Lung (tissue), 12 donors: Measurements from ENCODE around the gene PLCB3. TPM values are rescaled to one million over a fixed set of nuclear protein-coding genes. Genes with fewer than 3 reads are reported as not detected.
A peak's percentile ranks its signal among the peaks of the same experiment; 100 is the strongest.

Experiments
- ATAC-seq: fragments of 200-7000 bp; cut with Tn5 transposase; one replicate; pipeline ENCODE4 v1.9.1; 2020; ENCODE audit warnings: moderate number of reproducible peaks; ENCODE audit not compliant: insufficient read depth, low FRiP score
- DNase-seq, 3 donors: peaks; one replicate each; pipeline ENCODE4 v3.0.0-alpha.2; 2013 to 2017
- H3K27ac ChIP-seq, 2 donors: one replicate each; pipeline ENCODE4 v1.5.1; 2013; ENCODE audit warnings: mild to moderate bottlenecking in 2 of 2, moderate library complexity in 2 of 2, control low read depth in 1 of 2, inconsistent platforms in 1 of 2, low read depth in 1 of 2, low read length in 1 of 2
- H3K27me3 ChIP-seq, 3 donors: one replicate each; pipeline ENCODE4 v1.5.1; 2013; ENCODE audit warnings: low read length in 2 of 3; ENCODE audit not compliant: control insufficient read depth in 3 of 3, insufficient read depth in 3 of 3
- H3K36me3 ChIP-seq, 4 donors: one replicate each; pipeline ENCODE4 v1.5.1; 2013; ENCODE audit warnings: low read length in 4 of 4, mild to moderate bottlenecking in 1 of 4, moderate library complexity in 1 of 4; ENCODE audit not compliant: control insufficient read depth in 4 of 4, insufficient read depth in 4 of 4
- H3K4me1 ChIP-seq, 5 donors: one replicate each; pipeline ENCODE4 v1.5.1; 2013; ENCODE audit warnings: low read length in 5 of 5, mild to moderate bottlenecking in 2 of 5, moderate library complexity in 1 of 5; ENCODE audit not compliant: control insufficient read depth in 5 of 5, insufficient read depth in 5 of 5
- H3K4me3 ChIP-seq: one replicate; pipeline ENCODE4 v1.5.1; 2013; ENCODE audit warnings: mild to moderate bottlenecking, control low read depth, moderate library complexity
- H3K9ac ChIP-seq, 2 donors: one replicate each; pipeline ENCODE4 v1.5.1; 2013; ENCODE audit warnings: low read length in 2 of 2, control low read depth in 1 of 2; ENCODE audit not compliant: insufficient read depth in 1 of 2
- H3K9me3 ChIP-seq, 4 donors: one replicate each; pipeline ENCODE4 v1.5.1; 2013; ENCODE audit warnings: low read length in 3 of 4, mild to moderate bottlenecking in 1 of 4, moderate library complexity in 1 of 4; ENCODE audit not compliant: control insufficient read depth in 4 of 4, insufficient read depth in 3 of 4
- CTCF ChIP-seq: IDR thresholded peaks from 2 replicates; pipeline ENCODE4 v1.5.1; 2012; ENCODE audit warnings: mild to moderate bottlenecking; ENCODE audit errors: control extremely low read depth, extremely low read depth
- WGBS, 2 donors: extraction: QIAGEN DNeasy Blood & Tissue Kit; methylation state at CpG; one replicate each; pipeline ENCODE4 v1.1.7; 2013; 5-methylcytosine and 5-hydroxymethylcytosine counted together
- polyA plus RNA-seq, 2 donors: library from polyadenylated mRNA; stranded (reverse); fragments of 200-250 nt; gene quantifications; one replicate each; pipeline ENCODE4 v1.2.1, GENCODE V29; 2013
- total RNA-seq, 2 donors: library from RNA; depleted of rRNA in 1 of 2; stranded (reverse); fragments of >200 nt in 1 of 2; gene quantifications; one replicate each; pipeline ENCODE4 v1.2.1, GENCODE V29; 2014 to 2021
- donor health status: control.
- donor health status: control.
- donor health status: Bipolar disorder and iron deficiency.
- donor health status: healthy.
- donor health status: DM: yes; HTN: yes; CAD: no.

PLCB3 gene
- total and polyA plus RNA-seq, 4 donors, result 15.0 to 32.0 (median 17.6) TPM

GRCh38 chr11:64227405-64227956 lies 23.8 kb upstream of the PLCB3 start:
- Histone ChIP-seq H3K9ac (peak overlapping the region in 1 of 2 donors; percentile 13), H3K4me3 (no peak overlapping the region), H3K9me3 (no peaks in the 10 kb centered on the region), H3K27ac (peak overlapping the region in 1 of 2 donors; percentile 93), H3K36me3 (peaks cover 0 to 14% (median 2%) of the 10 kb centered on the region in 4 donors), H3K4me1 (peaks cover 0 to 35% (median 4%) of the 10 kb centered on the region in 5 donors), H3K27me3 (no peaks in the 10 kb centered on the region)
- ATAC-seq (no peak), DNase-seq (no peak)
- 83 to 86% methylated on average over 3 of the region's 3 CpGs for WGBS, 2 donors
- TF ChIP-seq CTCF, result no peak

GRCh38 chr11:64229090-64229743 lies 22.1 kb upstream of the PLCB3 start:
- Histone ChIP-seq H3K9me3 (no peaks in the 10 kb centered on the region), H3K4me3 (no peak overlapping the region), H3K27ac (peak overlapping the region in 1 of 2 donors; percentile 90), H3K36me3 (peaks cover 0 to 3% (median 0%) of the 10 kb centered on the region in 4 donors), H3K4me1 (peaks cover 0 to 41% (median 6%) of the 10 kb centered on the region in 5 donors), H3K9ac (peak overlapping the region in 1 of 2 donors; percentile 55), H3K27me3 (no peaks in the 10 kb centered on the region)
- ATAC-seq (no peak), DNase-seq (no peak)
- 92 to 98% methylated on average over 12 of the region's 12 CpGs for WGBS, 2 donors
- no peak for TF ChIP-seq CTCF

- Histone ChIP-seq H3K36me3 (no peaks in the 10 kb centered on the region), H3K9ac (peak overlapping the region; percentile 8 to 55), H3K4me3 (peak overlapping the region; percentile 9), H3K4me1 (peaks cover 0 to 41% (median 6%) of the 10 kb centered on the region in 5 donors), H3K27ac (peak overlapping the region; percentile 90 to 95), H3K27me3 (no peaks in the 10 kb centered on the region), H3K9me3 (no peaks in the 10 kb centered on the region)
- 37 to 46% methylated on average over 13 of the region's 13 CpGs for WGBS, 2 donors
- ATAC-seq (no peak), DNase-seq (no peak)
- TF ChIP-seq CTCF, result no peak
Measured at GRCh38 chr11:64229744-64230170, 21.6 kb upstream of the PLCB3 start.
